Choroid plexus epithelial cell (primary cell): Measurements from ENCODE around the gene SCFD2.

Source experiments
- DNase-seq: peaks from one replicate; pipeline ENCODE4 v3.0.0-alpha.2; 2010; ENCODE audit warnings: low read depth
- H3K4me3 ChIP-seq: 2 replicates; pipeline ENCODE4 v1.5.1; 2011; ENCODE audit warnings: low read depth, mild to moderate bottlenecking, control low read depth, low read length, moderate library complexity
- TF ChIP-seq, protein P1 (sequence below): conservative IDR thresholded peaks from 2 replicates; pipeline ENCODE4 v1.5.1; 2011; ENCODE audit warnings: low read depth, mild to moderate bottlenecking, control low read depth, inconsistent platforms, low read length, moderate library complexity

The SCFD2 gene

DNA sequence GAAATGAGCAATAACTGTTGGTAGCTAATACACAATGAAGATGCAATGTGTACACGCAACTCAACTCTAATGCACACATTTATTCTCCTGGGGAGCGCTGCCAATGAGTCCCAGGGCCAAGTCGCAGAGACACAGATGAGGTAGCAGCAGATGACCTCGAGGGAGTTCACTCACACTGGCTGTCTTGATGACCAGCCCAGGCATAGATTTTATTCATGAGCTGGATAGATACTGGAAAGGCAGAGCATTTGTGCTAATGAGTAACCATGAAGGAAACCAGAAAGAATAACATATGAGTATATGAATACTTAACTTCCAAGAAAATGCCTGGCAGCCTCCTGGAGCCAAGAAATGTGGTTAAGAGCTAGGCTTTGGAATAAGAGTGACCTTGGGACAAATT, 461.4 kb downstream of the SCFD2 start:
- TF ChIP-seq, protein P1, sequence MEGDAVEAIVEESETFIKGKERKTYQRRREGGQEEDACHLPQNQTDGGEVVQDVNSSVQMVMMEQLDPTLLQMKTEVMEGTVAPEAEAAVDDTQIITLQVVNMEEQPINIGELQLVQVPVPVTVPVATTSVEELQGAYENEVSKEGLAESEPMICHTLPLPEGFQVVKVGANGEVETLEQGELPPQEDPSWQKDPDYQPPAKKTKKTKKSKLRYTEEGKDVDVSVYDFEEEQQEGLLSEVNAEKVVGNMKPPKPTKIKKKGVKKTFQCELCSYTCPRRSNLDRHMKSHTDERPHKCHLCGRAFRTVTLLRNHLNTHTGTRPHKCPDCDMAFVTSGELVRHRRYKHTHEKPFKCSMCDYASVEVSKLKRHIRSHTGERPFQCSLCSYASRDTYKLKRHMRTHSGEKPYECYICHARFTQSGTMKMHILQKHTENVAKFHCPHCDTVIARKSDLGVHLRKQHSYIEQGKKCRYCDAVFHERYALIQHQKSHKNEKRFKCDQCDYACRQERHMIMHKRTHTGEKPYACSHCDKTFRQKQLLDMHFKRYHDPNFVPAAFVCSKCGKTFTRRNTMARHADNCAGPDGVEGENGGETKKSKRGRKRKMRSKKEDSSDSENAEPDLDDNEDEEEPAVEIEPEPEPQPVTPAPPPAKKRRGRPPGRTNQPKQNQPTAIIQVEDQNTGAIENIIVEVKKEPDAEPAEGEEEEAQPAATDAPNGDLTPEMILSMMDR: no peak
- DNase-seq: no peak

DNA sequence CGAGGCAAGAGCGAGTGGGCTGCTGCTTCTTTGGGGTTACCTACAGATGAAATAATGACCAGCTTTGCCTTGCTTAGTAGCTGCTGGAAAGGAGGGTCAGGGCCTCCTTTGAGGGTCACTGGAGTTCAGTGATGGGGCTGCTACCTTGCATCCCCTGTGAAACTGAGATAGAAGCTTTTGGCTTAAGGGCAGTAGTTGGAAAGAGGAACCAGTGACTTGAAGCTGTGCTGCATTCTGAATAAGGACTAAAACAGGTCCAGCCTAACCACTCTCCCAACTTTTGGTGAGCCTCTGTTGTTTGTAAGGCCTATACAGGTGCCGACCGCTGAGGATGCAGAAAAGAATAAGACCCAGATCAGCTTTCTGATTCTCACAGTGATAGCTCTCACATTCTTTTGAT, 462.6 kb downstream of the SCFD2 start:
- DNase-seq: no peak
- TF ChIP-seq, protein P1: no peak
- no peak overlapping the region for H3K4me3 ChIP-seq

More for the DNA sequence above, 461.4 kb downstream of the SCFD2 start:
- H3K4me3 ChIP-seq: no peak overlapping the region

DNA sequence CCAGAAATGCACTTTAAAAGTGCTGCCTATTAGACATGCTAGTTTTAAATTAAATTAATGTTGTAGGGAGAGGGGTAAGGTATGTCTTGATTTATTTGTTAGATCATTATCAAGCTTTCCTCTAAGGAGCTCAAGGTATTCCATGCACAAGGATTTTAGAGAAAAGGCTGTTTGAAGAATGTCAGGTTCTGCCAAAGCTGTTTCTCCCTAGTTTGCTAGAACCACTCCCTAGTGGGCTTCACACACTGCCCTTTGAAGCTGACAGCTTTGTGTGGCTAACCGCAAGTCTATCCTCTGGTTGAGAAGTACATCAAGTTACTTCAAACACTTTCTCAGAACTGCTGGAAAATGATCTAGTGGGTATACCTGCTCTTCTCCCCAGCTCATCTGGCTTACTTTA, 471.4 kb downstream of the SCFD2 start:
- TF ChIP-seq, protein P1: no peak
- no peak for DNase-seq
- no peak overlapping the region for H3K4me3 ChIP-seq

DNA sequence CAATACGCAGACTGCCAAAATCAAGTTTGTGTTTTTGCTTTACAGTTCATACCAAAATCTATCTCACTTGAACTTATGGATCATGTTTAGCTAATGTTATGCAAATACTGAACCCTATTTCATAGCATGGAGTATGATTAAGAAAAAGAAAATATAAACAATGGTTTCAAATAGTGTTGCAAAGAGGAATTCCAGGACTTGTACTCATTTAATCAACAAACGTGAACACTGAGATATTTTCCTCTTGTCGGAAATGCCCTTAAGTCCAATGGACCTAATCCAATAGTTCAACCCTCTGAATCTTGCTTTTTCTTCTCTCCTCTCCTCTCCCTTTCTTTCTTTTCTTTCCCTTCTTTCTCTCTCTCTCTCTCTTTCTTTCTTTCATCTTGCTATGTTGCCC, 473.0 kb downstream of the SCFD2 start:
- TF ChIP-seq, protein P1: no peak
- DNase-seq: peak; percentile 46
- H3K4me3 ChIP-seq: no peak overlapping the region

DNA sequence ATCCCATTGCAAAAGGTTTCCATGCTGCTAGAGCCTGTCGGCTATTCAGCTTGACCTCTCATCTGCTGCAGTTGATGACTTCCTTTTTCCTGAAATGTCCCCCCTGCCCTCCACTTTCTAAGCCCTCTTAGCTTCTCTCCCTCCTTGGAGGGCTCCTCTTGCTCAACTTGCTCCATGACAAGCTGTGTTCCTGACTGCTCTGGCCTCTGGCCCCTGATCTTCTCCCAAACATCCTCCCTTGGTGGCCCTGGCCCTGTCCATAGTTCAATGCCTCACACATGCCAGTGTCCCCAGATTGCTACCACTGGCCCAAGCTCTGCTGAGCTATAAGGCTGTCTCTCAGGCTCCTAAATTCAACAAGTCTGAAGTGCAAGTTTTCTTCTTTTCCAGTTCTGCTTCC, 474.1 kb downstream of the SCFD2 start:
- no peak for DNase-seq
- no peak overlapping the region for H3K4me3 ChIP-seq
- TF ChIP-seq, protein P1: no peak

DNA sequence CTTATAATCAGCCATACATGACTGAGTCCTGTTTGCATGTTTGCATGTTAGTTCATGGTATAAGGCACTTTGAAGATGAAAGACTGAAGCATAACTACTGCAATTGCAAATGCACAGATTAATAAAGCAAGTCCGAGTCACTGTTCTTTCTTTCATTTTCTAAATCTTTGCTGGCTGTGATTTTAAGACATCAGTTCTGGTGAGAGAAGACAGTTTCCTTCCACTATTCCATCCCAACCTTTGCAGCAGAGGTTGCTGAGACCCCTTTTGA, 475.4 kb downstream of the SCFD2 start:
- no peak for DNase-seq
- H3K4me3 ChIP-seq: no peak overlapping the region
- TF ChIP-seq, protein P1: no peak

DNA sequence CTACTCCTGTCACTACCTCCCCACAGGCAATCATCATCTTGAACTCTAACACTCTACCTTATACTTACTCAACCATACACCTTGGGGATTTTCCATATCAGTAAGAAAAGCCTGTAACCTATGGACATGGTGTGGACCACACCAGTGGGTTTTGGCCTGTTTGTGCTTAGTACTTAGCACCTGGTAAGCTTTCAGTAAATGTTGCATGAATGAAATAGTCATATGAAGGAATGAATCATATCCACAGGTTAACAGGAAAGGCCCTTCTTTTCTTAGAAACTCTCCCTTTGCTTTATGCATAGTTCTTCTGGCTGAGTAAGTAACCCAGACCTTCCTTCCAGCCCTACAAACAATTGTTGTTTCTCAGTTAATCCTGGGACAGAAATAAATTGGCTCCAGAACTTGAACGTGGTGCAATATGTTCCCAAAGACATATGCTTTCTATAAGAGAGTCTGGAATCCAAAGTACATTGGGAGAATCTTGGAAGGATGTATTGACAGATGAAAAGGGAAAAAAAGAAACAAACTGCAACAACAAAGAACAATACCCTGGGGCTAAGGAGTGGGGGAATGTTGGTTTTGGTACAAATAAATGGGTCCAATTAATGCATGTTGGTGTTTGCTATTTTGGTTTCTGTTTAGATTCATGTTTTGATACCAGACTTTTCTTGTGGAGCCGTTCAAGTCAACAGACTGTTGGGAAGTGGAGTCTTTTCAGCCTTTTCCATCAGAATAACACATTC, 475.9 kb downstream of the SCFD2 start:
- TF ChIP-seq, protein P1: no peak
- peak; percentile 23 for DNase-seq
- no peak overlapping the region for H3K4me3 ChIP-seq
